Psoas muscle (tissue), 8 donors: Measurements from ENCODE around the gene ZNF385C. TPM values are rescaled to one million over a fixed set of nuclear protein-coding genes. Genes with fewer than 3 reads are reported as not detected.

Experiments
- ATAC-seq, 4 donors: fragments of 200-7000 bp; cut with Tn5 transposase; one replicate each; pipeline ENCODE4 v1.9.1; 2020; ENCODE audit warnings: moderate library complexity in 3 of 4, mild to moderate bottlenecking in 2 of 4
- DNase-seq, 2 donors: peaks; one replicate each; pipeline ENCODE4 v3.0.0-alpha.2; 2020
- H3K27ac ChIP-seq: fragments of 200-600 bp; one replicate; pipeline ENCODE4 v1.8.0; 2022
- H3K27me3 ChIP-seq, 3 donors: fragments of 200-600 bp in 1 of 3; one replicate each; pipeline versions ENCODE4 v1.6.1 to v1.8.0; 2013 to 2022; ENCODE audit warnings: low read length in 2 of 3, mild to moderate bottlenecking in 2 of 3, moderate library complexity in 1 of 3; ENCODE audit not compliant: insufficient read depth in 3 of 3
- H3K36me3 ChIP-seq, 2 donors: fragments of 200-600 bp in 1 of 2; one replicate each; pipeline versions ENCODE4 v1.6.1 to v1.8.0; 2013 to 2022; ENCODE audit warnings: low read depth in 1 of 2, mild to moderate bottlenecking in 1 of 2, moderate library complexity in 1 of 2; ENCODE audit not compliant: insufficient read depth in 1 of 2
- H3K4me1 ChIP-seq: fragments of 200-600 bp; one replicate; pipeline ENCODE4 v1.8.0; 2022
- H3K4me3 ChIP-seq: fragments of 200-600 bp; one replicate; pipeline ENCODE4 v1.8.0; 2022; ENCODE audit warnings: mild to moderate bottlenecking
- H3K9me3 ChIP-seq: fragments of 200-600 bp; one replicate; pipeline ENCODE4 v1.8.0; 2022
- CTCF ChIP-seq: fragments of 200-600 bp; IDR thresholded peaks from one replicate; pipeline ENCODE4 v1.8.0; 2022; ENCODE audit warnings: antibody characterized with exemption
- WGBS, 3 donors: extraction: QIAGEN DNeasy Blood & Tissue Kit; methylation state at CpG; one replicate each; pipeline versions ENCODE4 v1.1.6 to v1.1.7; 2013; 5-methylcytosine and 5-hydroxymethylcytosine counted together
- intact Hi-C, 2 donors: fragments of 100-400 bp; cut with DNase I; formaldehyde crosslinking; loops; one replicate each; pipeline versions ENCODE4 v1.11.0 to v1.14.2; 2022
- polyA plus RNA-seq, 3 donors: library from polyadenylated mRNA; stranded (reverse); fragments of 200-250 nt; gene quantifications; one replicate each; pipeline ENCODE4 v1.2.3, GENCODE V29; 2013
- total RNA-seq, 4 donors: library from RNA; stranded (reverse); fragmentation: NEBNext Ultra II Directional in 2 of 4; extraction: Animal tissue kit (Norgen Biotek cat#: 25700) in 2 of 4; gene quantifications; one replicate each; pipeline versions ENCODE4 v1.2.1 to v1.2.4, GENCODE V29; 2021 to 2023
- donor health status: healthy with polysubstance abuse.
- donor health status: DM: no; HTN: no; CAD: no; lungs with moderate emphysema.
- donor health status: Bipolar disorder and iron deficiency.
- donor health status: healthy.
- donor health status: DM: yes; HTN: yes; CAD: no.
- donor health status: DM: no; HTN: no; CAD: no.
- donor health status: DM: no; HTN: no; CAD: no.
- donor health status: DM: yes; HTN: yes; CAD: no.

ZNF385C gene
- total and polyA plus RNA-seq, 7 donors: 0.22 to 9.2 (median 0.50) TPM

- no peaks in the 10 kb centered on the region for H3K9me3 ChIP-seq
- intact Hi-C loops: loop anchor here in 1 of 2 donors (5.0 kb wide), 1 partner anchor 55 kb away; the partner anchor contains the start of gene KCNH4
- no peak for TF ChIP-seq CTCF
- DNase-seq: no peak
- peaks cover 4 to 57% of the 10 kb centered on the region in 2 donors for H3K36me3 ChIP-seq
- H3K27ac ChIP-seq: no peak overlapping the region
- no peak for ATAC-seq
- no peaks in the 10 kb centered on the region for H3K27me3 ChIP-seq
- WGBS, 3 donors: 87 to 94% (median 93%) methylated on average over 6 of the region's 6 CpGs
- no peak overlapping the region for H3K4me3 ChIP-seq
- H3K4me1 ChIP-seq: peaks cover 32% of the 10 kb centered on the region
Measured at GRCh38 chr17:42127414-42127813, 29.1 kb upstream of the ZNF385C start.

- Histone ChIP-seq H3K36me3 (peaks cover 4 to 57% of the 10 kb centered on the region in 2 donors), H3K4me1 (peaks cover 31% of the 10 kb centered on the region), H3K9me3 (no peaks in the 10 kb centered on the region), H3K4me3 (no peak overlapping the region), H3K27me3 (no peaks in the 10 kb centered on the region), H3K27ac (no peak overlapping the region)
- 84 to 85% (median 84%) methylated on average over 3 of the region's 3 CpGs for WGBS, 3 donors
- TF ChIP-seq CTCF: no peak
- DNase-seq: no peak
- no peak for ATAC-seq
- intact Hi-C loops: loop anchor here in 1 of 2 donors (5.0 kb wide), 1 partner anchor 55 kb away; the partner anchor contains the start of gene KCNH4
Measured at GRCh38 chr17:42126836-42127235, 28.6 kb upstream of the ZNF385C start.

GRCh38 chr17:42125565-42125964 is 27.3 kb upstream of the ZNF385C start:
- H3K4me3 ChIP-seq: no peak overlapping the region
- H3K4me1 ChIP-seq: peaks cover 24% of the 10 kb centered on the region
- no peak for DNase-seq
- peaks cover 4 to 52% of the 10 kb centered on the region in 2 donors for H3K36me3 ChIP-seq
- H3K27ac ChIP-seq: no peak overlapping the region
- H3K27me3 ChIP-seq: no peaks in the 10 kb centered on the region
- WGBS, 3 donors: 75 to 79% (median 78%) methylated on average over 11 to 12 of the region's 12 CpGs
- intact Hi-C loops: loop anchor here in 1 of 2 donors (5.0 kb wide), 1 partner anchor 57 kb away; the partner anchor contains the start of gene KCNH4
- ATAC-seq: no peak
- no peak for TF ChIP-seq CTCF
- no peaks in the 10 kb centered on the region for H3K9me3 ChIP-seq

GRCh38 chr17:42124256-42124655 is 26.0 kb upstream of the ZNF385C start:
- DNase-seq: no peak
- no peaks in the 10 kb centered on the region for H3K9me3 ChIP-seq
- 73 to 90% (median 81%) methylated on average over 2 to 3 of the region's 3 CpGs for WGBS, 3 donors
- intact Hi-C loops: no loop called here
- ATAC-seq: no peak
- H3K4me1 ChIP-seq: peaks cover 22% of the 10 kb centered on the region
- peaks cover 4 to 51% of the 10 kb centered on the region in 2 donors for H3K36me3 ChIP-seq
- no peaks in the 10 kb centered on the region for H3K27me3 ChIP-seq
- no peak overlapping the region for H3K4me3 ChIP-seq
- no peak for TF ChIP-seq CTCF
- H3K27ac ChIP-seq: no peak overlapping the region
